SK-N-DZ (cell line): ENCODE measurements around the gene FER.

Experiments used
- DNase-seq: peaks from one replicate; pipeline ENCODE4 v3.0.0-alpha.2; 2015; ENCODE audit warnings: low spot score
- small RNA-seq, 2 experiments: library from RNA; depleted of rRNA; stranded (forward); fragments of <200 nt; gene quantifications; one replicate each; pipeline ENCODE3, GENCODE V24; 2014

FER gene

DNA sequence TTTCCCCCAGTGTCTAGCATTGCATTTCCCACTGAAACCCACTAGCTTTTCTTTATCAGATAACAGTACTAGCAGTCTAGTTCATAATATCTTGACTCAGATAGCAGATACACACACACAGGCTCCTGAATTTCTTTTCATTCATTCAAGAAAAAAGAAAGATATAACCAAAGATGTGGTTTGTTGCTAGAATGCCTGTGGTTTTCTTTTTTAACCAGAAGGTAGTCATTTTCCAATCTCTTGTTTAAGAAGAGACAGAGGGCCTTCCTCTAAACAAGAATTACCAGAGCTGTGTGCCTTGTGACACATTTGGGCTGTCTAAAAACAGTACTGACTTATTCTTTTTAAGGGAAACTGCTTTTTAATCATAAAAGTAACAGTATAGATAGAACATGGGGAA, 494.8 kb downstream of the FER start:
- no peak for DNase-seq

DNA sequence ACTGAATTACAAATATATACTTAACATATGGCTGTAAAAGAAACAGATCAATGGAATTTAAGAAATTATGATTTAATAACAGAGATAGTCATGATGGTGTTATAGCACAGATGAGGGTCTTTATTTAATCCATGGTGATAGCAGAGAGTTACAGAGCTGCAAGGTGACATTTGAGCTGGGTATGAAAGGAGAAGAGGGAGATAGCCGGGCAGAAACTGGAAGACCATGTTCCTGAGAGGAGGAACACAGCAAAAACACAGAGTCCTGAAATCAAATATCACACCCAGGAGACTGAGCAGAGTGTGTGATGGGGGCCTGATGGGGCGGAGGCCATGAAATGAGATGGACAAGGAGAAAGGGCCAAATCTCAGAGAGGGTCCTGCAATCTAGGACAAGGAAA, 498.7 kb downstream of the FER start:
- no peak for DNase-seq

Small RNAs within 50 kb of the gene (small RNA-seq; reads per million reads assigned to genes)
- 0.03 to 0.09 reads per million in 2 experiments for gene AC109481.1
- gene RF00019: 0 reads per million in 2 experiments
- gene RNU6-47P: 0 to 0.09 reads per million in 2 experiments
